ENCODE measurements around the gene SAMHD1. TPM values are rescaled to one million over a fixed set of nuclear protein-coding genes. Genes with fewer than 3 reads are reported as not detected.
A peak's percentile ranks its signal among the peaks of the same experiment; 100 is the strongest.
"Not testable (repeated sequence)": the region's sequence is repeated elsewhere in the genome, so short reads cannot be mapped to it uniquely, and the experiment has no call there.

SAMHD1 gene
- total RNA-seq, 4 donors from 2014 or later = 76.8 to 172 (median 104) TPM

- intact Hi-C loops (cut with DNase I; ENCODE audit: low total_unique reads) = no loop called here
- Histone ChIP-seq H3K27ac (peak overlapping the region; percentile 46 to 67), H3K4me1 (peaks cover 0 to 1% of the 10 kb centered on the region in 2 donors), H3K4me3 (no peak overlapping the region), H3K36me3 (peaks cover 0 to 3% of the 10 kb centered on the region in 2 donors), H3K27me3 (no peaks in the 10 kb centered on the region), H3K9me3 (no peaks in the 10 kb centered on the region)
- no peak for TF ChIP-seq POLR2A (IDR thresholded peaks at IDR 0.05)
- no peak for TF ChIP-seq CTCF (IDR thresholded peaks at IDR 0.05)
- no peak for DNase-seq
These were observed 15.2 kb downstream of the SAMHD1 start for GRCh38 chr20:36936341-36936740.

GRCh38 chr20:36933571-36933970, 17.9 kb downstream of the SAMHD1 start:
- H3K36me3 ChIP-seq; intact Hi-C loops (cut with DNase I; ENCODE audit: low total_unique reads); DNase-seq; H3K9me3 ChIP-seq; H3K4me3 ChIP-seq; H3K4me1 ChIP-seq; H3K27me3 ChIP-seq: not testable (repeated sequence)
- peak overlapping the region; percentile 18 to 41 for H3K27ac ChIP-seq

GRCh38 chr20:36932476-36933426, 18.8 kb downstream of the SAMHD1 start:
- Histone ChIP-seq H3K4me1 (no peaks in the 10 kb centered on the region), H3K36me3 (peaks cover 0 to 3% of the 10 kb centered on the region in 2 donors)
- DNase-seq = no peak

GRCh38 chr20:36932067-36932466, 19.4 kb downstream of the SAMHD1 start:
- H3K4me3 ChIP-seq; H3K4me1 ChIP-seq; intact Hi-C loops (cut with DNase I; ENCODE audit: low total_unique reads); H3K27me3 ChIP-seq; H3K9me3 ChIP-seq; H3K36me3 ChIP-seq; DNase-seq: not testable (repeated sequence)
- H3K27ac ChIP-seq = peak overlapping the region in 1 of 2 donors; percentile 47

More at GRCh38 chr20:36932476-36933426, 18.8 kb downstream of the SAMHD1 start:
- Histone ChIP-seq H3K27me3 (no peaks in the 10 kb centered on the region), H3K9me3 (no peaks in the 10 kb centered on the region), H3K4me3 (no peak overlapping the region), H3K27ac (peak overlapping the region in 1 of 2 donors; percentile 47)
- TF ChIP-seq CTCF (IDR thresholded peaks at IDR 0.05) (no peak), POLR2A (IDR thresholded peaks at IDR 0.05) (no peak)
- intact Hi-C loops (cut with DNase I; ENCODE audit: low total_unique reads) = no loop called here

GRCh38 chr20:36929691-36930090, 21.8 kb downstream of the SAMHD1 start:
- no peak for DNase-seq
- H3K4me3 ChIP-seq = no peak overlapping the region
- H3K36me3 ChIP-seq = peaks cover 0 to 3% of the 10 kb centered on the region in 2 donors
- intact Hi-C loops (cut with DNase I; ENCODE audit: low total_unique reads) = no loop called here
- H3K27me3 ChIP-seq = no peaks in the 10 kb centered on the region
- no peak for TF ChIP-seq POLR2A (IDR thresholded peaks at IDR 0.05)
- TF ChIP-seq CTCF (IDR thresholded peaks at IDR 0.05) = no peak
- peak overlapping the region in 1 of 2 donors; percentile 47 for H3K27ac ChIP-seq
- no peaks in the 10 kb centered on the region for H3K9me3 ChIP-seq
- no peaks in the 10 kb centered on the region for H3K4me1 ChIP-seq

GRCh38 chr20:36929290-36929689, 22.2 kb downstream of the SAMHD1 start:
- H3K4me1 ChIP-seq = no peaks in the 10 kb centered on the region
- no peak for DNase-seq
- H3K9me3 ChIP-seq = no peaks in the 10 kb centered on the region
- no peak overlapping the region for H3K27ac ChIP-seq
- peaks cover 0 to 3% of the 10 kb centered on the region in 2 donors for H3K36me3 ChIP-seq
- no peaks in the 10 kb centered on the region for H3K27me3 ChIP-seq
- H3K4me3 ChIP-seq = no peak overlapping the region
- TF ChIP-seq POLR2A (IDR thresholded peaks at IDR 0.05) = no peak
- no peak for TF ChIP-seq CTCF (IDR thresholded peaks at IDR 0.05)
- intact Hi-C loops (cut with DNase I; ENCODE audit: low total_unique reads) = no loop called here

Measured in uterus (tissue), 4 donors.